Fibroblast of the aortic adventitia (primary cell): Measurements from ENCODE around the gene LMO7. TPM values are rescaled to one million over a fixed set of nuclear protein-coding genes. Genes with fewer than 3 reads are reported as not detected.

Source experiments
- DNase-seq: peaks from one replicate; pipeline ENCODE4 v3.0.0-alpha.2; 2010; ENCODE audit warnings: low read depth
- H3K4me3 ChIP-seq: 2 replicates; pipeline ENCODE4 v1.5.1; 2011; ENCODE audit warnings: low read depth, mild to moderate bottlenecking, control low read depth, low read length, moderate library complexity
- total RNA-seq: library from RNA; depleted of rRNA; stranded (reverse); fragments of >200 nt; gene quantifications from 2 replicates; pipeline ENCODE4 v1.2.3, GENCODE V29; 2012; ENCODE audit warnings: low replicate concordance
- TF ChIP-seq, protein P1 (sequence below): IDR thresholded peaks from 2 replicates; pipeline ENCODE4 v1.5.1; 2011; ENCODE audit warnings: mild to moderate bottlenecking, low read length, control low read depth, inconsistent platforms; ENCODE audit not compliant: insufficient read depth

LMO7 gene
- total RNA-seq, 1 donor = 221 TPM

DNA sequence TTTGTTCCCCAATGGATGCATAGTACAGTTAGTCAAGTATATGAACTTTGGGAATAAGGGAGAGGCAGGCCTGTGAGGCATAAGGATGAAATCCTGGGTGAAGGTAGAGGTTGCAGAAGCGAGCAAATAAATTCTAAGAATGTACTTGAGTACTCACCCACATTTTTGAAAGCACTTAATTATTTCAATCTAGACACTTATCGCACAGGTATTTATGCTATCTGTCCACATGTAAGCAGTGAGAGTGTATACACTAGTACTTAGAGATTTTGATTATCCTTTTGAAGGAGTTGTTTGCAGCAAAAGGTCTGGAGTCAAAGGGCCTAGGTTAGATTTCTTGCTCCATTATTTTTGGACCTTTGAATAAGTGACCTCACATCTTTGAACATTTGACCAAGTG, 77.7 kb downstream of the LMO7 start:
- no peak for DNase-seq
- TF ChIP-seq, protein P1, sequence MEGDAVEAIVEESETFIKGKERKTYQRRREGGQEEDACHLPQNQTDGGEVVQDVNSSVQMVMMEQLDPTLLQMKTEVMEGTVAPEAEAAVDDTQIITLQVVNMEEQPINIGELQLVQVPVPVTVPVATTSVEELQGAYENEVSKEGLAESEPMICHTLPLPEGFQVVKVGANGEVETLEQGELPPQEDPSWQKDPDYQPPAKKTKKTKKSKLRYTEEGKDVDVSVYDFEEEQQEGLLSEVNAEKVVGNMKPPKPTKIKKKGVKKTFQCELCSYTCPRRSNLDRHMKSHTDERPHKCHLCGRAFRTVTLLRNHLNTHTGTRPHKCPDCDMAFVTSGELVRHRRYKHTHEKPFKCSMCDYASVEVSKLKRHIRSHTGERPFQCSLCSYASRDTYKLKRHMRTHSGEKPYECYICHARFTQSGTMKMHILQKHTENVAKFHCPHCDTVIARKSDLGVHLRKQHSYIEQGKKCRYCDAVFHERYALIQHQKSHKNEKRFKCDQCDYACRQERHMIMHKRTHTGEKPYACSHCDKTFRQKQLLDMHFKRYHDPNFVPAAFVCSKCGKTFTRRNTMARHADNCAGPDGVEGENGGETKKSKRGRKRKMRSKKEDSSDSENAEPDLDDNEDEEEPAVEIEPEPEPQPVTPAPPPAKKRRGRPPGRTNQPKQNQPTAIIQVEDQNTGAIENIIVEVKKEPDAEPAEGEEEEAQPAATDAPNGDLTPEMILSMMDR = no peak
- no peak overlapping the region for H3K4me3 ChIP-seq

DNA sequence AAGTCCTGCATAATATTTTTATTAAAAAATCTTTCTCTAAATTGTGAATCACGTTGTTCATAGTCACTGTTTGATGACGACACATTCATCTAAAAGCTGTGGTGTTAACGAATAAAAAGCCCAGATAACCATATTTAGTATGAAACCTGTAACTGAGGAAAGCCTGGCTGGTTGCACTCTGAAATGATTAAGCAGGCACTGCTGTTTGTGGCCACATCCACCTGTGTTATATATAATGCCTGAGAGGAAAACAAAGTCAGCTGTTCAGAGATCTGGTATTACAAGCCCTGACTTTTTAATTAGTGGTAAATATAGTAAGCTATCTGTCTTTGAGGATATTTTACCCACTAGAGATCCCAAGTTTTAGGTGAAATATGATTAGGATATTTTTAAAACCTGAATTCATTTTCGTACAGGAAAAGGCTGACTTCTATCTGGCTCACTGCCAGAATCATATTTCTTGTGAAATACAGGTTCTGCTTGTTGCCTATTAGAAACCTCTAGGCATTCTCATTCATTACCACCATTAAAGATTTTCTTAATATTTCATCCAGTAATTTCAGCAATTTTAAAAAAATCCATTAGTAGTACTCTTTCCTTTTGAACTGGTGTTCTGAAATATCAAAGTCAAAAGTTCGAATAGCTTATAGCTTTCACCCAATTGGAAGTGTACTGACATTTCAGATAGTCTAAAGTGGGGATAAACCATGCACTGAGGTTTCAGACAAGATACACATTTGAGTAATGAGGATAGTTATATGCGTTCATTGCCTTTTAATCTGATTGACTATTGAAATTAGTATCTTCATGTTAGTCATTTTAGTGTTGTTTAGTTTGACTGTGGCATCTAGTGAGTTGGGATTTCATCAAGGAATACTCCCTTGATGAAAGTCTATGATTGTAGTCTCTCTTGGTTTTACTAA, 79.7 kb downstream of the LMO7 start:
- TF ChIP-seq, protein P1 = no peak
- peak; percentile 63 for DNase-seq
- H3K4me3 ChIP-seq = no peak overlapping the region

DNA sequence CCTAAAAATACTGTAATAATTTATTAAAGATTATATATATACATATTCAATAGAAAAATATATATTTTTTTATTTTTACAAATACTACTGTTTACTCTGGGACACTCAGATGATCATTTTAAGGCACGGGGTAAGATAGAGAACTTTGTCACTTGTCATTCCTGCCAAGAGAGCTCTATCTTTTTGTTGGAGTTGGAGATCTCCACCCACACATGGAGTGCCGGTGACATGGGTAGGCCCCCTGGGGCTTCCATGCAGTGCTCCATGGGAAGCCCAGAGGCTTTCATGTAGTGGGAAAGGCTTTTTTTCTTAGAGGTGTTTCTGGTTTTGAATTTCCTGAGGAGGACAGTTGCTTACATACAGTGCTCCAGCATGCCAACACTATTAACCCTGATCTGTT, 81.4 kb downstream of the LMO7 start:
- no peak for DNase-seq
- H3K4me3 ChIP-seq = no peak overlapping the region
- TF ChIP-seq, protein P1 = no peak

DNA sequence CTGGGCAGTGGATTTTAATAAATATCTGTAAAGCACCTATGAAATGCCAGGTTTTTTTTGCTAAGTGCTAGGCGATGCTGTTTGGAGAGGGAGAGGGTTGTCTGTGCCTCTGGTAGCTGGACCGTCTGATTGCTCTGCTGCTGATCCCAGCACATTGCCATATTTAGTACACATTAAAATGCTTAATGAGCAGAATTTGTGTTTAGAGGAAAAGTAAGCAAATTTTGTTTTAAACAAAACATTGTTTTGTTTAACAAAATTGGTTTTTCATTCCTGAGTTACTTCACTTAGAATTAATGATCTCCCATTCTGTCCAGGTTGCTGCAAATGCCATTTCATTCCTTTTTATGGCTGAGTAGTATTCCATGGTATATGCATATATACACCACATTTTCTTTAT, 85.2 kb downstream of the LMO7 start:
- DNase-seq = no peak
- TF ChIP-seq, protein P1 = no peak
- H3K4me3 ChIP-seq = no peak overlapping the region

DNA sequence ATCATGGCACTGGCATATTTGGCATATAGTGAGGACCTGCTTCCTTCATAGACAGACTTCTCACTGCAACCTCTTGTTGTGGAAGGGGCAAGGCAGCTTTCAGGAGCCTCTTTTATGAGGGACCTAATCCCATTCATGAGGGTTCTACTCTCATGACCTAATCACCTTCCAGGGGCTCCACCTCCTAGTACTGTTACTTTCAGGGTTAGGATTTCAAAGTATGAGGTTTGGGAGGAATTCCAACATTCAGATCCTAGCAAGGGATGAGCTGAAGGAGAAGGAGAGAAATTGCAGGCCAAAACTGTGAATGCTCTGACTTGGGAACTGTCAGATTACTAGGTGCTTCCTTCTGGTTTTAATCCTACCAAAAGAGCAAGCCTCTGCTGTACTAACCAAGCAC, 87.8 kb downstream of the LMO7 start:
- TF ChIP-seq, protein P1 = no peak
- DNase-seq = peak; percentile 15
- no peak overlapping the region for H3K4me3 ChIP-seq

DNA sequence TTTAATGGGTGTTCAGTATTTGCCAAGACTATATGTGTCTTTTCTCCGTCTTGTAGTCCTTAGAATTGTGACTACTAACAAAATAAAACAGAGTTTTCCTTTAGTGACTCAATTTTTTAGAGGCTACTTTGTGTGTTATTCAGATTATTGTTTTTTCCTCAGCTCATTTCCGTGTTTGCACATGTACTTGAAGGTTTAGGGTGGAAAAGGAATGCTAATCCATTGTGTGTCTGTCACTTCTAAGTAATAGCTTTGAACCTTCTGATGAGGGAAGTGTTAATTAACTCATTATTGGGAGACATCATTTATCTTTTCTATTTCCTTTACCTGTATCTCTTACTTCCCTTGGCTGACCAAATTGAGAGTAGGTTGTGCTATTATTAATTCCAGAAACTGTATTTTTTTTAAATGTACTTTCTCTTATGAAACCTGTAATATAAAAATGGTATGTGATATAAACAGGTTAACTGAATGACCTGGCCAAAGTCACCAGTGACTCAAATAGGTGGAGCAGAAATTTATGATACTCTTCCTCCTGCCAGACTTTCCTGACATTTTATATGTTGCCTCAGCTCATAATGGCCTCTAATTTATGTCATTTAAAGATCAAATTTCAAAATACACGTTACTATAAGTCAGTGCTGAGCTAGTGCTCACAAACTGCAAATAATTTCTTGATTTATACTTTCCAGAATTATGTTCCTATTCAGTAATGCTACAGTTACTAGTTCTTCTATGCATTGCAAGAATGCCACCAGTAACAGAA, 88.8 kb downstream of the LMO7 start:
- TF ChIP-seq, protein P1 = no peak
- no peak overlapping the region for H3K4me3 ChIP-seq
- no peak for DNase-seq
